ENCODE data around the gene HMGN1. TPM values are rescaled to one million over a fixed set of nuclear protein-coding genes. Genes with fewer than 3 reads are reported as not detected.

The HMGN1 gene
- total RNA-seq, 6 experiments from 2014 or later, result 34.6 to 71.6 (median 63.9) TPM

GRCh38 chr21:39327727-39328126 is 21.2 kb downstream of the HMGN1 start:
- H3K4me1 ChIP-seq, result no peaks in the 10 kb centered on the region
- H3K27ac ChIP-seq, result no peak overlapping the region
- ATAC-seq (no peak), DNase-seq (no peak)
- H3K9me3 ChIP-seq, result no peaks in the 10 kb centered on the region
- no peaks in the 10 kb centered on the region for H3K36me3 ChIP-seq
- TF ChIP-seq, protein P1, sequence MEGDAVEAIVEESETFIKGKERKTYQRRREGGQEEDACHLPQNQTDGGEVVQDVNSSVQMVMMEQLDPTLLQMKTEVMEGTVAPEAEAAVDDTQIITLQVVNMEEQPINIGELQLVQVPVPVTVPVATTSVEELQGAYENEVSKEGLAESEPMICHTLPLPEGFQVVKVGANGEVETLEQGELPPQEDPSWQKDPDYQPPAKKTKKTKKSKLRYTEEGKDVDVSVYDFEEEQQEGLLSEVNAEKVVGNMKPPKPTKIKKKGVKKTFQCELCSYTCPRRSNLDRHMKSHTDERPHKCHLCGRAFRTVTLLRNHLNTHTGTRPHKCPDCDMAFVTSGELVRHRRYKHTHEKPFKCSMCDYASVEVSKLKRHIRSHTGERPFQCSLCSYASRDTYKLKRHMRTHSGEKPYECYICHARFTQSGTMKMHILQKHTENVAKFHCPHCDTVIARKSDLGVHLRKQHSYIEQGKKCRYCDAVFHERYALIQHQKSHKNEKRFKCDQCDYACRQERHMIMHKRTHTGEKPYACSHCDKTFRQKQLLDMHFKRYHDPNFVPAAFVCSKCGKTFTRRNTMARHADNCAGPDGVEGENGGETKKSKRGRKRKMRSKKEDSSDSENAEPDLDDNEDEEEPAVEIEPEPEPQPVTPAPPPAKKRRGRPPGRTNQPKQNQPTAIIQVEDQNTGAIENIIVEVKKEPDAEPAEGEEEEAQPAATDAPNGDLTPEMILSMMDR (IDR thresholded peaks at IDR 0.05), result no peak
- TF ChIP-seq POLR2A (IDR thresholded peaks at IDR 0.05), result no peak
- intact Hi-C loops (cut with DNase I), result no loop called here
- H3K4me3 ChIP-seq, result no peak overlapping the region
- 92% methylated on average over 7 of the region's 7 CpGs for WGBS (ENCODE audit: insufficient coverage, low coverage, low lambda C conversion rate, missing lambda C conversion rate)
- no peaks in the 10 kb centered on the region for H3K27me3 ChIP-seq

GRCh38 chr21:39326607-39327307 is 22.1 kb downstream of the HMGN1 start:
- 83% methylated on average over 5 of the region's 7 CpGs for WGBS (ENCODE audit: insufficient coverage, low coverage, low lambda C conversion rate, missing lambda C conversion rate)
- Histone ChIP-seq H3K9me3 (no peaks in the 10 kb centered on the region), H3K4me3 (no peak overlapping the region), H3K36me3 (no peaks in the 10 kb centered on the region), H3K27ac (no peak overlapping the region), H3K4me1 (no peaks in the 10 kb centered on the region), H3K27me3 (no peaks in the 10 kb centered on the region)
- DNase-seq, result no peak
- no peak for ATAC-seq
- TF ChIP-seq, protein P1 (IDR thresholded peaks at IDR 0.05), result no peak
- TF ChIP-seq POLR2A (IDR thresholded peaks at IDR 0.05), result no peak
- intact Hi-C loops (cut with DNase I), result no loop called here

- intact Hi-C loops (cut with DNase I), result no loop called here
- DNase-seq (no peak), ATAC-seq (no peak)
- Histone ChIP-seq H3K27me3 (no peaks in the 10 kb centered on the region), H3K4me3 (no peak overlapping the region), H3K36me3 (no peaks in the 10 kb centered on the region), H3K4me1 (no peaks in the 10 kb centered on the region), H3K9me3 (no peaks in the 10 kb centered on the region), H3K27ac (no peak overlapping the region)
- 83% methylated on average over 4 of the region's 4 CpGs for WGBS (ENCODE audit: insufficient coverage, low coverage, low lambda C conversion rate, missing lambda C conversion rate)
- TF ChIP-seq POLR2A (IDR thresholded peaks at IDR 0.05), result no peak
- TF ChIP-seq, protein P1 (IDR thresholded peaks at IDR 0.05), result no peak
Measured at GRCh38 chr21:39325458-39325857, 23.4 kb downstream of the HMGN1 start.

DNA sequence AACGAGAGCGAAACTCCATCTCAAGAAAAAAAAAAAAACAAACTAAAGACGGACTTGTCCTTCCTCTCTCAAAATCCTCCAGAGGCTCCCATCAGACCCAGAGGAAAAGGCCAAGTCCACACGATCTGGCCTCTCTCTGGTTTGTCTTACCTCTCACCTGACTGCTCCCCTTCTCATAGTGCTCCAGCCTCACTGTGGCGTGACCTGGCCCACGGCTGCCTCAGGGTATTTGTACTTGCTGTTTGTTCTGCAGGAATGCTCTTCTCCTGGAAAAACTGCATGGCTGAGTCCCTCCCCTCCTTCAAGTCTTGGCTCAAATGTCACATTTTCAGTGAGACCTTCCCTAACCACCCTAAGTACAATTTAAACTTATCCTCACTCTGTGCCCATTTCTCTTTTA is 27.5 kb downstream of the HMGN1 start:
- TF ChIP-seq, protein P1 (IDR thresholded peaks at IDR 0.05), result no peak
- TF ChIP-seq POLR2A (IDR thresholded peaks at IDR 0.05), result no peak
- intact Hi-C loops (cut with DNase I), result no loop called here
- WGBS (ENCODE audit: insufficient coverage, low coverage, low lambda C conversion rate, missing lambda C conversion rate), result 79% methylated on average over 4 of the region's 6 CpGs

More for the DNA sequence above, 27.5 kb downstream of the HMGN1 start:
- peaks cover 0 to 7% (median 2%) of the 10 kb centered on the region in 4 donors for H3K4me1 ChIP-seq
- no peak overlapping the region for H3K27ac ChIP-seq
- no peaks in the 10 kb centered on the region for H3K9me3 ChIP-seq
- DNase-seq, result no peak
- no peaks in the 10 kb centered on the region for H3K36me3 ChIP-seq
- no peak for ATAC-seq
- no peak overlapping the region for H3K4me3 ChIP-seq
- H3K27me3 ChIP-seq, result no peaks in the 10 kb centered on the region

All from right lobe of liver (tissue), 6 donors.